ENCODE data around the gene SLC16A8. TPM values are rescaled to one million over a fixed set of nuclear protein-coding genes. Genes with fewer than 3 reads are reported as not detected.

The SLC16A8 gene
- total and polyA plus RNA-seq, 5 experiments from 2014 or later = not detected

GRCh38 chr22:38031491-38031890 is 52.5 kb downstream of the SLC16A8 start:
- no peak overlapping the region for H3K27ac Mint-ChIP-seq
- ATAC-seq (no peak), DNase-seq (no peak)
- H3K9me3 Mint-ChIP-seq = no peaks in the 10 kb centered on the region
- POLR2A ChIA-PET = no interaction called here
- H3K4me3 Mint-ChIP-seq = no peak overlapping the region
- H3K4me1 Mint-ChIP-seq = peaks cover 0 to 6% (median 0%) of the 10 kb centered on the region in 4 donors
- no peaks in the 10 kb centered on the region for H3K27me3 Mint-ChIP-seq
- peaks cover 0 to 2% (median 0%) of the 10 kb centered on the region in 3 donors for H3K36me3 Mint-ChIP-seq

GRCh38 chr22:38030311-38031133 is 53.5 kb downstream of the SLC16A8 start:
- Mint-ChIP-seq H3K9me3 (no peaks in the 10 kb centered on the region), H3K36me3 (peaks cover 0 to 3% (median 0%) of the 10 kb centered on the region in 3 donors), H3K27me3 (no peaks in the 10 kb centered on the region), H3K4me1 (peaks cover 0 to 6% (median 0%) of the 10 kb centered on the region in 4 donors), H3K27ac (no peak overlapping the region), H3K4me3 (no peak overlapping the region)
- POLR2A ChIA-PET = no interaction called here
- no peak for DNase-seq
- no peak for ATAC-seq

GRCh38 chr22:38029901-38030300 is 54.1 kb downstream of the SLC16A8 start:
- Mint-ChIP-seq H3K27ac (peak overlapping the region in 1 of 10 donors; percentile 32), H3K36me3 (peaks cover 0 to 3% (median 0%) of the 10 kb centered on the region in 3 donors), H3K4me3 (no peak overlapping the region), H3K4me1 (peaks cover 0 to 8% (median 0%) of the 10 kb centered on the region in 4 donors), H3K9me3 (no peaks in the 10 kb centered on the region), H3K27me3 (no peaks in the 10 kb centered on the region)
- POLR2A ChIA-PET = no interaction called here
- ATAC-seq = no peak
- DNase-seq = no peak

- no peaks in the 10 kb centered on the region for H3K27me3 Mint-ChIP-seq
- POLR2A ChIA-PET = no interaction called here
- H3K36me3 Mint-ChIP-seq = peaks cover 0 to 3% (median 0%) of the 10 kb centered on the region in 3 donors
- ATAC-seq = no peak
- no peak overlapping the region for H3K27ac Mint-ChIP-seq
- no peak overlapping the region for H3K4me3 Mint-ChIP-seq
- H3K9me3 Mint-ChIP-seq = no peaks in the 10 kb centered on the region
- no peak for DNase-seq
- peaks cover 0 to 8% (median 0%) of the 10 kb centered on the region in 4 donors for H3K4me1 Mint-ChIP-seq
Observed at GRCh38 chr22:38029370-38029769, 54.6 kb downstream of the SLC16A8 start.

- no peaks in the 10 kb centered on the region for H3K27me3 Mint-ChIP-seq
- ATAC-seq = no peak
- DNase-seq = no peak
- no peaks in the 10 kb centered on the region for H3K9me3 Mint-ChIP-seq
- H3K4me3 Mint-ChIP-seq = no peak overlapping the region
- POLR2A ChIA-PET = no interaction called here
- peaks cover 0 to 5% (median 0%) of the 10 kb centered on the region in 4 donors for H3K4me1 Mint-ChIP-seq
- H3K27ac Mint-ChIP-seq = peak overlapping the region in 2 of 10 donors; percentile 57 to 70
- H3K36me3 Mint-ChIP-seq = peaks cover 0 to 3% (median 0%) of the 10 kb centered on the region in 3 donors
Observed at GRCh38 chr22:38028344-38029130, 55.4 kb downstream of the SLC16A8 start.

Other genes with a start within 250 kb of the SLC16A8 start
- gene ANKRD54, start 239.8 kb downstream of the SLC16A8 start, total RNA-seq = 10 to 100 TPM; 19.8 to 21.2 TPM
- 10 to 100 TPM in 2 of 3 donors, 1 to 10 TPM in 1; 8.2 to 16.1 (median 13.9) TPM for gene ANKRD54, start 239.8 kb downstream of the SLC16A8 start, polyA plus RNA-seq
- 100 to 1,000 TPM; 509 to 544 TPM for gene EIF3L, start 234.8 kb downstream of the SLC16A8 start, total RNA-seq
- 100 to 1,000 TPM; 310 to 395 (median 322) TPM for gene EIF3L, start 234.8 kb downstream of the SLC16A8 start, polyA plus RNA-seq
- 10 to 100 TPM; 26.3 to 28.5 TPM for gene MICALL1, start 177.9 kb downstream of the SLC16A8 start, total RNA-seq
- gene MICALL1, start 177.9 kb downstream of the SLC16A8 start, polyA plus RNA-seq = 1 to 10 TPM; 1.3 to 4.7 (median 1.5) TPM
- gene C22orf23, start 130.6 kb downstream of the SLC16A8 start, total RNA-seq = not detected
- gene C22orf23, start 130.6 kb downstream of the SLC16A8 start, polyA plus RNA-seq = not detected
- gene POLR2F, start 130.5 kb downstream of the SLC16A8 start, total RNA-seq = 10 to 100 TPM; 38.0 to 40.7 TPM
- gene POLR2F, start 130.5 kb downstream of the SLC16A8 start, polyA plus RNA-seq = 100 to 1,000 TPM; 129 to 172 (median 145) TPM
- gene SOX10, start 99.6 kb downstream of the SLC16A8 start, total RNA-seq = not detected
- gene SOX10, start 99.6 kb downstream of the SLC16A8 start, polyA plus RNA-seq = not detected
- 10 to 100 TPM; 24.1 to 28.8 TPM for gene PICK1, start 26.8 kb downstream of the SLC16A8 start, total RNA-seq
- 1 to 10 TPM; 4.5 to 7.7 (median 6.6) TPM for gene PICK1, start 26.8 kb downstream of the SLC16A8 start, polyA plus RNA-seq
- 1 to 10 TPM; 2.2 to 2.7 TPM for gene BAIAP2L2, start 26.5 kb upstream of the SLC16A8 start, total RNA-seq
- not detected for gene BAIAP2L2, start 26.5 kb upstream of the SLC16A8 start, polyA plus RNA-seq
- gene PLA2G6, start 97.6 kb upstream of the SLC16A8 start, total RNA-seq = 100 to 1,000 TPM; 173 to 186 TPM
- 1 to 10 TPM; 2.6 to 7.2 (median 2.6) TPM for gene PLA2G6, start 97.6 kb upstream of the SLC16A8 start, polyA plus RNA-seq
- 1 to 10 TPM; 5.5 to 6.2 TPM for gene MAFF, start 117.8 kb upstream of the SLC16A8 start, total RNA-seq
- 1 to 10 TPM; 2.6 to 3.3 (median 3.0) TPM for gene MAFF, start 117.8 kb upstream of the SLC16A8 start, polyA plus RNA-seq
- gene TMEM184B, start 188.8 kb upstream of the SLC16A8 start, total RNA-seq = 10 to 100 TPM; 25.5 to 26.8 TPM
- gene TMEM184B, start 188.8 kb upstream of the SLC16A8 start, polyA plus RNA-seq = 10 to 100 TPM in 1 of 3 donors, 1 to 10 TPM in 2; 5.1 to 13.0 (median 5.4) TPM
- gene CSNK1E, start 233.2 kb upstream of the SLC16A8 start, total RNA-seq = 100 to 1,000 TPM; 113 to 116 TPM
- 10 to 100 TPM in 2 of 3 donors, 1 to 10 TPM in 1; 9.1 to 16.1 (median 15.0) TPM for gene CSNK1E, start 233.2 kb upstream of the SLC16A8 start, polyA plus RNA-seq

Data from naive thymus-derived CD8-positive, alpha-beta T cell (primary cell).